ENCODE results near the gene NHLRC1.

Gene NHLRC1

GRCh38 chr6:18110162-18110561 is 12.3 kb downstream of the NHLRC1 start:
- DNase-seq (ENCODE audit: low read depth in 1 of 2, low spot score in 1 of 2), result no peak
- TF ChIP-seq SPI1 (IDR thresholded peaks at IDR 0.05; ENCODE audit: borderline replicate concordance, low read depth) (no peak), REST (IDR thresholded peaks at IDR 0.05; ENCODE audit: insufficient replicate concordance, low read depth) (no peak), POLR2AphosphoS5 (IDR thresholded peaks at IDR 0.05; ENCODE audit: low read depth) (no peak), GABPA (IDR thresholded peaks at IDR 0.05; ENCODE audit: low read depth) (no peak), CTCF (IDR thresholded peaks at IDR 0.05; ENCODE audit: insufficient read depth, low read length) (no peak)
- Histone ChIP-seq H3K27me3 (ENCODE audit: insufficient read depth, poor library complexity, severe bottlenecking) (peaks cover 2% of the 10 kb centered on the region), H3K27ac (replicated peaks) (no peak overlapping the region), H3K4me3 (replicated peaks; ENCODE audit: insufficient read depth, low read length) (no peak overlapping the region)

GRCh38 chr6:18107061-18107460 is 15.4 kb downstream of the NHLRC1 start:
- no peak overlapping the region for H3K27ac ChIP-seq (replicated peaks)
- DNase-seq (ENCODE audit: low read depth in 1 of 2, low spot score in 1 of 2), result no peak

GRCh38 chr6:18102783-18103509 is 19.5 kb downstream of the NHLRC1 start:
- Histone ChIP-seq H3K4me3 (replicated peaks; ENCODE audit: insufficient read depth, low read length) (no peak overlapping the region), H3K27ac (replicated peaks) (no peak overlapping the region), H3K27me3 (ENCODE audit: insufficient read depth, poor library complexity, severe bottlenecking) (peaks cover 2% of the 10 kb centered on the region)
- DNase-seq (ENCODE audit: low read depth in 1 of 2, low spot score in 1 of 2), result no peak
- TF ChIP-seq POLR2AphosphoS5 (IDR thresholded peaks at IDR 0.05; ENCODE audit: low read depth), result no peak
- no peak for TF ChIP-seq CTCF (IDR thresholded peaks at IDR 0.05; ENCODE audit: insufficient read depth, low read length)
- TF ChIP-seq GABPA (IDR thresholded peaks at IDR 0.05; ENCODE audit: low read depth), result no peak
- TF ChIP-seq REST (IDR thresholded peaks at IDR 0.05; ENCODE audit: insufficient replicate concordance, low read depth), result no peak
- TF ChIP-seq SPI1 (IDR thresholded peaks at IDR 0.05; ENCODE audit: borderline replicate concordance, low read depth), result no peak

More at GRCh38 chr6:18107061-18107460, 15.4 kb downstream of the NHLRC1 start:
- no peak overlapping the region for H3K4me3 ChIP-seq (replicated peaks; ENCODE audit: insufficient read depth, low read length)
- TF ChIP-seq REST (IDR thresholded peaks at IDR 0.05; ENCODE audit: insufficient replicate concordance, low read depth) (no peak), POLR2AphosphoS5 (IDR thresholded peaks at IDR 0.05; ENCODE audit: low read depth) (no peak)
- H3K27me3 ChIP-seq (ENCODE audit: insufficient read depth, poor library complexity, severe bottlenecking), result peaks cover 2% of the 10 kb centered on the region

All from HL-60 (cell line).